Fibroblast of villous mesenchyme (primary cell): ENCODE measurements around the gene ARHGEF37. TPM values are rescaled to one million over a fixed set of nuclear protein-coding genes. Genes with fewer than 3 reads are reported as not detected.

Source experiments
- DNase-seq: peaks from one replicate; pipeline ENCODE4 v3.0.0-alpha.2; 2010; ENCODE audit warnings: low read depth
- H3K4me3 ChIP-seq: 2 replicates; pipeline ENCODE4 v1.5.1; 2011; ENCODE audit warnings: low read depth, mild to moderate bottlenecking, low read length
- CTCF ChIP-seq: IDR thresholded peaks from 2 replicates; pipeline ENCODE4 v1.5.1; 2012; ENCODE audit warnings: low read depth, mild to moderate bottlenecking, low read length; ENCODE audit not compliant: insufficient read depth
- total RNA-seq: library from RNA; depleted of rRNA; stranded (reverse); fragments of >200 nt; gene quantifications from 2 replicates; pipeline ENCODE4 v1.2.3, GENCODE V29; 2012

Gene ARHGEF37
- total RNA-seq, 1 donor = 0.43 TPM

GRCh38 chr5:149578896-149579295 is 2.4 kb upstream of the ARHGEF37 start:
- no peak for TF ChIP-seq CTCF
- DNase-seq = no peak
- H3K4me3 ChIP-seq = no peak overlapping the region

- DNase-seq = no peak
- TF ChIP-seq CTCF = no peak
Measured at GRCh38 chr5:149580808-149581191, 498 bp upstream of the ARHGEF37 start.

GRCh38 chr5:149581931-149582768 is 852 bp downstream of the ARHGEF37 start:
- peak overlapping the region; percentile 55 for H3K4me3 ChIP-seq
- DNase-seq = no peak
- no peak for TF ChIP-seq CTCF

More at GRCh38 chr5:149580808-149581191, 498 bp upstream of the ARHGEF37 start:
- peak overlapping the region; percentile 55 for H3K4me3 ChIP-seq

GRCh38 chr5:149583394-149583793 is 2.1 kb downstream of the ARHGEF37 start:
- no peak for TF ChIP-seq CTCF
- no peak for DNase-seq
- H3K4me3 ChIP-seq = no peak overlapping the region

- TF ChIP-seq CTCF = no peak
- no peak overlapping the region for H3K4me3 ChIP-seq
- DNase-seq = no peak
Measured at GRCh38 chr5:149584121-149584520, 2.8 kb downstream of the ARHGEF37 start.

- TF ChIP-seq CTCF = no peak
Measured at GRCh38 chr5:149585910-149586309, 4.6 kb downstream of the ARHGEF37 start.

More at GRCh38 chr5:149585910-149586309, 4.6 kb downstream of the ARHGEF37 start:
- H3K4me3 ChIP-seq = no peak overlapping the region
- DNase-seq = no peak
